Measurements from ENCODE around the gene ARHGAP23. TPM values are rescaled to one million over a fixed set of nuclear protein-coding genes. Genes with fewer than 3 reads are reported as not detected.

Gene ARHGAP23
- total and polyA plus RNA-seq, 10 of the 15 experiments (the other 5 are each of a cell fraction or from before 2014, with no cell fraction given): 0.23 to 5.8 (median 2.1) TPM

GRCh38 chr17:38443356-38444031, 15.2 kb downstream of the ARHGAP23 start (continued):
- no peak for TF ChIP-seq CUX1 (IDR thresholded peaks at IDR 0.05; ENCODE audit: insufficient replicate concordance, low read depth, low read length)
- no peak for TF ChIP-seq MAX (IDR thresholded peaks at IDR 0.05; ENCODE audit: low read depth, low read length)
- no peak for TF ChIP-seq SKIL (IDR thresholded peaks at IDR 0.05; ENCODE audit: low read depth, poor library complexity, severe bottlenecking)
- TF ChIP-seq BACH1 (IDR thresholded peaks at IDR 0.05; ENCODE audit: borderline replicate concordance): no peak
